Type B pancreatic cell (in vitro differentiated cells): Measurements from ENCODE around the gene TCF7L1. TPM values are rescaled to one million over a fixed set of nuclear protein-coding genes. Genes with fewer than 3 reads are reported as not detected.
A peak's percentile ranks its signal among the peaks of the same experiment; 100 is the strongest.

Experiments used
- DNase-seq: peaks from one replicate; pipeline ENCODE4 v3.0.0; 2021; ENCODE audit warnings: mixed read lengths; ENCODE audit not compliant: unreplicated experiment; ENCODE audit errors: extremely low spot score
- H3K27ac Mint-ChIP-seq: 2 replicates; pipeline ENCODE4 v1.8.0; 2021; ENCODE audit warnings: mild to moderate bottlenecking, mixed read lengths
- H3K27me3 Mint-ChIP-seq: 2 replicates; pipeline ENCODE4 v1.8.0; 2021; ENCODE audit warnings: mixed read lengths
- H3K36me3 Mint-ChIP-seq: 2 replicates; pipeline ENCODE4 v1.8.0; 2021; ENCODE audit warnings: mixed read lengths
- H3K4me1 Mint-ChIP-seq: one replicate; pipeline ENCODE4 v1.8.0; 2021; ENCODE audit warnings: mixed read lengths; ENCODE audit not compliant: unreplicated experiment
- H3K4me3 Mint-ChIP-seq: 2 replicates; pipeline ENCODE4 v1.8.0; 2021; ENCODE audit warnings: mild to moderate bottlenecking, mixed read lengths
- H3K9me3 Mint-ChIP-seq: 2 replicates; pipeline ENCODE4 v1.8.0; 2021; ENCODE audit warnings: mixed read lengths
- total RNA-seq: library from RNA; stranded (reverse); gene quantifications from 2 replicates; pipeline ENCODE4 v1.2.1, GENCODE V29; 2021; ENCODE audit warnings: low replicate concordance
- TF ChIP-seq, protein P1 (sequence below): fragments of 200-600 bp; sonication (generic); conservative IDR thresholded peaks from 2 replicates; pipeline ENCODE4 v1.5.0; 2021; ENCODE audit warnings: antibody characterized with exemption, mild to moderate bottlenecking

TCF7L1 gene
- total RNA-seq, 1 donor from 2014 or later: 32.4 TPM

- peaks cover 24% of the 10 kb centered on the region for H3K36me3 Mint-ChIP-seq
- H3K4me3 Mint-ChIP-seq: no peak overlapping the region
- no peak overlapping the region for H3K27ac Mint-ChIP-seq
- no peak for DNase-seq
- no peaks in the 10 kb centered on the region for H3K27me3 Mint-ChIP-seq
- TF ChIP-seq, protein P1, sequence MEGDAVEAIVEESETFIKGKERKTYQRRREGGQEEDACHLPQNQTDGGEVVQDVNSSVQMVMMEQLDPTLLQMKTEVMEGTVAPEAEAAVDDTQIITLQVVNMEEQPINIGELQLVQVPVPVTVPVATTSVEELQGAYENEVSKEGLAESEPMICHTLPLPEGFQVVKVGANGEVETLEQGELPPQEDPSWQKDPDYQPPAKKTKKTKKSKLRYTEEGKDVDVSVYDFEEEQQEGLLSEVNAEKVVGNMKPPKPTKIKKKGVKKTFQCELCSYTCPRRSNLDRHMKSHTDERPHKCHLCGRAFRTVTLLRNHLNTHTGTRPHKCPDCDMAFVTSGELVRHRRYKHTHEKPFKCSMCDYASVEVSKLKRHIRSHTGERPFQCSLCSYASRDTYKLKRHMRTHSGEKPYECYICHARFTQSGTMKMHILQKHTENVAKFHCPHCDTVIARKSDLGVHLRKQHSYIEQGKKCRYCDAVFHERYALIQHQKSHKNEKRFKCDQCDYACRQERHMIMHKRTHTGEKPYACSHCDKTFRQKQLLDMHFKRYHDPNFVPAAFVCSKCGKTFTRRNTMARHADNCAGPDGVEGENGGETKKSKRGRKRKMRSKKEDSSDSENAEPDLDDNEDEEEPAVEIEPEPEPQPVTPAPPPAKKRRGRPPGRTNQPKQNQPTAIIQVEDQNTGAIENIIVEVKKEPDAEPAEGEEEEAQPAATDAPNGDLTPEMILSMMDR: no peak
- H3K9me3 Mint-ChIP-seq: peaks cover 5% of the 10 kb centered on the region
- peaks cover 61% of the 10 kb centered on the region for H3K4me1 Mint-ChIP-seq
These were observed 51.8 kb downstream of the TCF7L1 start for GRCh38 chr2:85184990-85185389.

DNA sequence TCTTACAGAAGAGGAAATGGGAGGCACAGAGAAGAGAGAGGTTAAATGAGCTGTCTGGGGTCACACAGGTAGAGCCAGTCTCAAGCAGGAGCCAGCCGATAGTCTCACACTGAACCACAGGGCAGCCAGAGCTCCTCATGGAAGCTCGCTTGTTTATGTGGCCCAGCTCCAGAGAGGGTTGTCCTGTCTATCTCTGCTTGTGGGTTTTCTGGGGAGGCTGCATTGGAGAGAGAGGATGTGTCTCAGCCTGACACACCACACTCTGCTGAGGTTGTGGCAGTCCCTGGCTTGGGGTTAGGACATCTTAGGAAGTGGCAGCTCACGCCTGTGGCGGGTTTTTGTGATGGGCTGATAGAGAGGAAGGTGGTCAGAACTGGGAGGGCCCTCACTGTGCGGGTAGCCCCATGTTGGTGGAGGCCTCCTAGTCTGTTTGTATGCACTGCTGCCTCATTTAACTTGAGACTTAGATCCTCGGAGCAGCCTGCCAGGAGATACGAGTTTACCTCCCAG, 52.3 kb downstream of the TCF7L1 start:
- no peaks in the 10 kb centered on the region for H3K27me3 Mint-ChIP-seq

DNA sequence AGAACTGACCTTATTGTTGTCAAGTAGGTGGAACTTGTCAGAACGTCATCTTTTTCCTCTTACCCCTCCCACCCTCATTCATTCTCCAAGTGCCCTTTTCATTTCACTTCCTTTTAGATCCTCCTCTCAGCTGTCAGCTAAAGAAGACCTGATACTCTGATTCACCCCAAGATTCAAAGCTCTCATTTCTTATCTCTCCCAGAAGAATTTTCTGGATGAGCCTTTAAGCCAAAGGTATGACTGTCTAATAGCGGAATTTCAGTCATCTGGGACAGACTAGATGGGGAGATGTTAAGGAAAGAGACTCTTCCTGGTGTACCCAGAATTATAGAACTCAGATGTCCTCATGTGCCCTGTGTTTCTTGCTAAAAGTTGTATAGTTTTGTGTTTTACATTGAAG, 53.9 kb downstream of the TCF7L1 start:
- Mint-ChIP-seq H3K4me1 (peaks cover 46% of the 10 kb centered on the region), H3K9me3 (peaks cover 5% of the 10 kb centered on the region), H3K36me3 (peaks cover 24% of the 10 kb centered on the region), H3K4me3 (no peak overlapping the region), H3K27ac (no peak overlapping the region), H3K27me3 (no peaks in the 10 kb centered on the region)
- TF ChIP-seq, protein P1: no peak
- DNase-seq: no peak

More for the DNA sequence above, 52.3 kb downstream of the TCF7L1 start:
- Mint-ChIP-seq H3K36me3 (peaks cover 24% of the 10 kb centered on the region), H3K27ac (no peak overlapping the region), H3K9me3 (peaks cover 5% of the 10 kb centered on the region), H3K4me1 (peaks cover 61% of the 10 kb centered on the region), H3K4me3 (no peak overlapping the region)
- DNase-seq: no peak
- TF ChIP-seq, protein P1: no peak

- no peak overlapping the region for H3K4me3 Mint-ChIP-seq
- H3K27ac Mint-ChIP-seq: no peak overlapping the region
- H3K9me3 Mint-ChIP-seq: peaks cover 5% of the 10 kb centered on the region
- TF ChIP-seq, protein P1: no peak
- DNase-seq: no peak
- no peaks in the 10 kb centered on the region for H3K27me3 Mint-ChIP-seq
- peaks cover 23% of the 10 kb centered on the region for H3K36me3 Mint-ChIP-seq
- peaks cover 42% of the 10 kb centered on the region for H3K4me1 Mint-ChIP-seq
These were observed 55.7 kb downstream of the TCF7L1 start for GRCh38 chr2:85188852-85189251.

DNA sequence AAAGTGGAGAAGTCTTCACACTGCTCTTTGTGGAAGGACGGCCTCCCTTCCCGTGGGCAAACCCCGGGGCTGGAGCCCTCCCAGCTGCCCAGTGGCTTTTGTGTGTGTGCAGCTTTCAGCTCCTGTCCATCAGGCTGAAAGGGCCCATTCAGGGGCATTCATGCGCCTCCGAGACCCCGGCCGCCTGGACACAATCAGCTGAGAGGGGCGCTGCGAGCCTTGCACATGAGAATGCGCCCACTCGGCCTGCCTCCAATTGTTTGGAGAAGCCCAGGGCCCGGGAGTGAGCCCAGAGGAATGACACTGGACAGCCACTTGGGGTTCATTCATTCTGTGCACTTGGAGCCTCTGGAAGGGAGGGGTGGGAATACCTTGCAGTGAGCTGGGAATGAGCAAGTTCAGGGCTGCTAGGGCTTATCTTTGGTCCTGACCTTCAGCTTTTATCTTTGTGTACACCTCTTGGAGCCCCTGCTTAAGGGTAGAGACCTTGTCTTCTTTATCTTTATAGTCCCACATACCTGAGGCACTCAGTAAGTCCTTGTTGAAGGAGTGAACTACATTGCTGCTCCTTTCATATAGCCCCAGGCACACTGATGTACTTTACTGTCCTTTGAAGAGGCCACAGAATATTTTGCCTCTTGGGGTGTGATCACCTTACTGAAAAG, 56.5 kb downstream of the TCF7L1 start:
- peaks cover 19% of the 10 kb centered on the region for H3K36me3 Mint-ChIP-seq
- TF ChIP-seq, protein P1: no peak
- peak overlapping the region; percentile 39 for H3K4me3 Mint-ChIP-seq
- peaks cover 39% of the 10 kb centered on the region for H3K4me1 Mint-ChIP-seq
- H3K9me3 Mint-ChIP-seq: peaks cover 5% of the 10 kb centered on the region
- no peak for DNase-seq
- H3K27ac Mint-ChIP-seq: peak overlapping the region; percentile 16
- no peaks in the 10 kb centered on the region for H3K27me3 Mint-ChIP-seq
